Measurements from ENCODE around the gene POU2AF1.
"Not testable (repeated sequence)": the region's sequence is repeated elsewhere in the genome, so short reads cannot be mapped to it uniquely, and the experiment has no call there.

The POU2AF1 gene

DNA sequence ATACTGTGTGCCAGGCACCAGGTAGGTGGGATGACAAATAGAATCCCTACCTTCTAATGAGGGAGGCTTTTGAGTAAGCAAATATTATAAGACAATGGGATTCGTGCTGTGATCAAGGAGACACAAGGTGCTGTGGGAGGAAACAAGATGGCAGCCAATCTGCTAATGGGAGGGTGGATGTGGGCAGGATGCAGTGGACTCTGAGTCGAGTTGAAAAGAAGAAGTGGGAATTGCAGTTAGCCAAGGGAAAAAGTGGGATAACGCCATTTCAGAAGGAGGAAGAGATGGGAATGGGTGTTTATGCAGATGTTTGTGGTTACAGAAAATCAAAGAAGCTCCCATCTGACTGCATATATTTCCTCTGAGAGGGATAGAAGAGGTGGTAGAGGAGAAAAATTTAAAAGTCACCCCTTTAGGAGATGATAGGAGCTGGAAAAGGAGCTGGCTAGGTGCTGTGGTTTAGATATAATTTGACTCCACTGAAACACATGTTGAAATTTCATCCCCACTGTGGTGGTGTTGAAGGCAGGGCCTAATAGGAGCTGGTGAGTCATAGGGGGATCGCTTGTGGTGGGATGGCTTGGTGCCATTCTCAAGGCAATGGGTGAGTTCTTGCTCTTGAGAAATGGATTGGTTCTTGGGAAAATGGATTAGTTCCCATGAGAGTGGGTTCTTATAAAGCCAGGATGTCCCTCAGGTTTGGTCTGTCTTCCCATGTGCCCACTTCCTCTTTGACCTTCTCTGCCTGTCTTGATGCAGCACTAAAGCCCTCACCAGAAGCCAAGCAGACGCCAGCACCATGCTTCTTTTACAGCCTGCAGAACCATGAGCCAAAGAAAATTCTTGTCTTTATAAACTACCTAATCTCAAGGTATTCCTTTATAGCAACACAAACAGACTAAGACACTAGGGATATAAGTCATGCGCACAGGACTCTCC, 30.0 kb upstream of the POU2AF1 start:
- peak; percentile 3 for DNase-seq

GRCh38 chr11:111407652-111408051, 28.6 kb upstream of the POU2AF1 start:
- no peak for DNase-seq

DNA sequence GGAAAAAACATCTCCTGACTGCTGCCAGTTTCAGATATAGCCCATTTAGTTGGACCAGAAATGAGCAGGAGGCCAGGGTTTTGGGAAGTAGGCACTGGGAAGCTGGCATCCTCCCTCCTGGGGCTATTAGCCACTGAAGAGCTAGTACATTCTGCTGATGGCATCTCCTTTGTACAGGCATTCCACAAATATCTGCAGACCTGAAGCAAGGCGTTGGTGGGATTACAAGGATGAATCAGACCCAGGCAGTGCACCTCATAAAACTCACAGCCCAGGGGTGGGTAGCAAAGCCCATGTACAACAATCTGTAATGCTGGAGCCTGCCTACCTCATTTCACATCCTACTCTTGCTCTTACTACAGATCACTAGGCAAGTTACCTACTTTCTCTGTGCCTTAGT, 27.5 kb upstream of the POU2AF1 start:
- no peak for DNase-seq

DNA sequence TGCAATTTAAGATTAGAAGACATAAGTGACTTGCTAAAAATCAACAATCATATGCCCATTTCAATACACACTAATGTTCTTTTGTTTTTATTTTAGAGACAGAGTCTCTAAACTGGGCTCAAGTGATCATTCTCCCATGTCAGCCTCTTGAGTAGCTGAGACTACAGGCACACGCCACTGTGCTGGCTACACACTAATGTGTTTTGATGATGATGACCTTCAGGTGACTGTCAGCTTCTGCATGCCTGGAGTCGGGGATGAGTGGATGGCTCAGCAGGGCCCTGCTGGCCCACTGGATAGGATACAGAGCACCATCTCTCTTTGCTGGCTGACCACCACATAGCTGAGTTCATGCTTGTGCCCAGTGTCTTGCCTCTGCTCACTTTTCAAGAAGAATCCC, 27.0 kb upstream of the POU2AF1 start:
- no peak for DNase-seq

- DNase-seq, result no peak
These were observed 26.5 kb upstream of the POU2AF1 start for GRCh38 chr11:111405551-111405950.

DNA sequence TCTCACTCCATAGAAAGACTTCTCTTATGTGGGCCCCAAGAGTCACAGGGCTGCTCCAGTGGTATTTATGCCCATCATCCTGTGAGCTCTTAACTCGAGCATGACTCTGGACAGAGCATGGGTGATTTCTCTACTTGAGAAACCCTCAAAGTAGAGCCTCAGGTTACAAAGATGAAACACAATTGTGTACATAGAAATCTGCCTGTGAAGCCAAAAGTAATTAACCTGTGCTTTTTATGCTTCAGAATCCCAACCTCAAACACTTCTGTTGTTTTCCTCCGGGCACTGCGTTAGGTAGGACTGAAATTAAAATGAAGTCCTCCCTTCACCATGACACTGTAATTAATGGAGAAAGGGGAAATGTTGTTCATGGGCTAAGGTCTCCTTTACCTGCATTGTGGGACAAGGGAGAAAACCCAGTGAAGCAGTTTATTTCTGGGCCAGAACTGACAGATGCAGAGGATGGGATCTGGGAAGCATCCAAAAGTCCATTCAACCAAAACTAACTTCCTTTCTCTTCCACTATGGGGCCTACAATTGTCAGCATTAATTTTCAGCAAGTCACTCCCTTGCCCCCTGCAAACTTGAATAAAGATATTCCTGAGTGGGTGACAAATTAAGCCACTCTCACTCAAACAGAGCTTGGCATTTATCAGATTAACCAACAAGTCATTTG, 24.1 kb upstream of the POU2AF1 start:
- no peak for DNase-seq

DNA sequence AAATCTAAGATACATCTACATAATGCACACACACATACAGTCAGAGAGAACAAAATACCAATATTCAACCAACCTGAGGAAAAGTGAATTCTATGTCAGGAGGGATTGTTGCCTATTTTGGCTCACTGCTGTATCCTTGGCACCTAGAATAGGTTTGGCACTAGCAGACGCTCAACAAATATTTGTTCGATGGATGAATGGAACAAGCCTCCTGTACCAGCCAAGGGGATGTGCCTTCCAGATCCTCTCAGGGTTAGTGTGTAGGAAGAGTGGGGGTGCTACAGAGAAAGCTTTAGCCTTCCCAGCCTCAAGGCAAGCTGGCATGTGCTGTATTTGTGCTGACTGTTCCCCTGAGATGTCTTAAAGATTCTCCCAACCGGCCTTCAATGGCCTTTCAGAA, 23.3 kb upstream of the POU2AF1 start:
- DNase-seq, result no peak

DNA sequence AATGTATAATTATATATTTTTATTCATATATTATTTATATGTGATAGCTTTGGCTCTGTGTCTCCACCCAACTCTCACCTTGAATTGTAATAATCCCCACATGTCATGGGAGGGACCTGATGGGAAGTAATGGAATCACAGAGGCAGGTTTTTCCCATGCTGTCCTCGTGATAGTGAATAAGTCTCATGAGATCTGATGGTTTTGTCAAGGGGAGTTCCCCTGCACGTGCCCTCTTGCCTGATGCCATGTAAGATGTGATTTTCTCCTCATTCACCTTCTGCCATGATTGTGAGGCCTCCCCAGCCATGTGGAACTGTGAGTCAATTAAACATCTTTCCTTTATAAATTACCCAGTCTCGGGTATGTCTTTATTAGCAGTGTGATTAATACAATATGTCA, 22.9 kb upstream of the POU2AF1 start:
- DNase-seq, result not testable (repeated sequence)

DNA sequence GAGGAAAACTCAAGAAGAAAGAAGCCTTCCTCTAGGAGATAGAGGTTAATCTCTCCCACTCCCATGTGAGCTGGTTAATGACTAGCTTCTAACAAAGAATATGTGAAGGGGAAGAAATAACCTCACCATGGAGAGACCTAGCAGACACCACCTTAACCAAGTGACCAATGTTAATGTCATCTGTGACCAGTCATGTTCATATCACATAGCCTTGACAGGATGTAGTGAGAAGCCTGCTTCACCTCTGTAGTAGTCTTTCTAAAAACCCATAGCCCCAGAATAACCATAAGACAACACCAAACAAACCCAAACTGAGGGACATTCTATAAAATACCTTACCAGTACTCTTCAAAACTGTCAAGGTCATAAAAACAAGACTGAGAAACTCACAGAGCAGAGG, 21.5 kb upstream of the POU2AF1 start:
- no peak for DNase-seq

DNA sequence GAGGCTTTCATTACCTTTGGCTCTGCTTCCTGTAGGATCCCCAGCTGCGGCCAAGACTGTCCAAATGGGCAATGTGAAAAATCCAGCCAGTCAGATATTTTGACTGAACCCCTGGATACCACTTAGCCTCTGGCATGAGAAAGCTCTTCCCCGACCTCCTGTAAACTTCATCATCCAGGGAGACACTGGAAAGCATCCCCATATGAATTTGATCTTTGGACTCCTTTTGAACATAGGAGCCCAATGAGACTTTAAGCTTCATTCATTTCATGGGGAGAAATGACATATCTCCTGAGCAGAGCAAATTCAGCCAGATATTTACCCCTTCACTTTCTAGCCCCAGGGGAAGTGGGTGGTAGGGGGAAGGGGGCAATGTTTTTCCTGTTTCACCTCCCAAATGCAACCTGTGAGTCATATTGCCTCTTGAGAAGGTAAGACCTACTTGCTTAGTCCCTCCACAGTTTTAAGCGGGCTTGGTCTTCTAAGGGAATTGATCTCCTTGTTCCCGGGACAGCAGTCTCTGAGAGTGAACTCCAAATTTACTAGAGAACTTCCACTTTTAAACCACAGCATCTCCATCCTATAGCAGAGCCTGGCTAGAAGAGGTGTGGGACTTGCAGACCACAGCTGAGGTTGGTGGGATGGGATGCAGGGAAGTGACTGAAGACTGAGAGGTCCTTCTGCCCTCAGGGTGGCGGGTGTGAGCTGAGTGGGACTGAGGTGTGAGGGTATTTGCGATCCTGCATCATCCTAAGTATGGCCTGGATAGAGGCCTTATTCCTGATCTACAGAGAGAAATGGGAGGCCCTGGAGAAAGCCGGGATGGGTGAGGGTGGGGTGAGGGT, 20.3 kb upstream of the POU2AF1 start:
- no peak for DNase-seq

DNA sequence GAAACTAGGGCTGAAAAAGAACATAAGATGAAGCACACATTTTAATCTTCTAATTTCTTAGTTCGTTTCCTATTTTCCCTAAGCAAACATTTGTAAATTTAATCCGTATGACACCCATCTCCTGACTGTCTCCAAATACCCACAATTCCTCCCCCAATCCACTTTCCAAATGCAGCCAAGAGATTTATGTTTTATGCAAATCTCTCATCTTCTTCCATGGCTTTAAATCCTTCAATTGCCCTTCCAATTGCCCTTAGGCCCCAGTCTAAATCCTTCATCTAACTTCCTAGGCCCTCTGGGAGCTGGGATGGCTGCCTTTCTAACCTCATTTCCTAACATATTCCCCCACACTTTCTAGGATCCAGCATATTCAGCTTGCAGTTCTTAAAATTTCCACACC, 18.0 kb upstream of the POU2AF1 start:
- no peak for DNase-seq

- DNase-seq, result no peak
These were observed 16.7 kb upstream of the POU2AF1 start for GRCh38 chr11:111395749-111396148.

DNA sequence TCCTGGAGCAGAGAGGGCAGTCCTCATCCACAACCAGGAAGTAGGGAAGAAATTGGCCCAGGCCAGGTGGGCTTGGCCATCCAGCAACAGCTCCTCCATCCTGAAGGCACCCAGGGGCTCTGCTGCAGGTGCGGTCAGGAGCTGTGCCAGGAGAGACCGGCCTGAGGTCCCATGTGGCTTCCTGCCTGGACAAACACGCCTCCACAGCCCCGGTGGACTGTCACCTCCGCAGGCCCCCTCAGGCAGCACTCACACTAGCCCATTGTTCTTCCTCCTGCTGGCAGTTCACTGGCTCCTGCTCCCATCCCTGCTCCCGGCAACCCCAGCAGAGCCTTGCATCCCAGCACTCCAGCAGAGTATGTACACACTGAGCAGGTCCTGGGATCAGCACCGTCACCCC, 16.0 kb upstream of the POU2AF1 start:
- no peak for DNase-seq

- DNase-seq, result not testable (repeated sequence)
These were observed 15.1 kb upstream of the POU2AF1 start for GRCh38 chr11:111394147-111394546.

GRCh38 chr11:111393585-111393984, 14.5 kb upstream of the POU2AF1 start:
- DNase-seq, result no peak

DNA sequence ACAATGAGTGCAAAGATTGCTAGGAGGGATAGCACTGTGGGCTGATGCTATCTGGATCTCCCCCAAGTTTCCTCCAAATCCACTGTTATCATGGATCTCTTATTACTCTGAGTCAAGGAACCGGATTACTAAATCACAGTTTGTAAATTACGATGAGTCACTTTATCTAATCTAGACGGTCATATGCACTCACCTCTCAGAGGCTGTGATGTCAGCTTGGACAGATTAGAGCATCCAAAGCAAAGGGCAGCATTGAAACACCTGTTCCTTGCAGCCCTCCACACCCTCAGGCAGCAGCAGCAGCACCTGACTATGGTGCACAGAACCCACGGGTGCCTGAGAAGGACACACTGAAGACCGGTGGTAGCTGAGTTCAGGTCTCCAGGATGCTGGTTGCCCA, 14.0 kb upstream of the POU2AF1 start:
- DNase-seq, result no peak

DNA sequence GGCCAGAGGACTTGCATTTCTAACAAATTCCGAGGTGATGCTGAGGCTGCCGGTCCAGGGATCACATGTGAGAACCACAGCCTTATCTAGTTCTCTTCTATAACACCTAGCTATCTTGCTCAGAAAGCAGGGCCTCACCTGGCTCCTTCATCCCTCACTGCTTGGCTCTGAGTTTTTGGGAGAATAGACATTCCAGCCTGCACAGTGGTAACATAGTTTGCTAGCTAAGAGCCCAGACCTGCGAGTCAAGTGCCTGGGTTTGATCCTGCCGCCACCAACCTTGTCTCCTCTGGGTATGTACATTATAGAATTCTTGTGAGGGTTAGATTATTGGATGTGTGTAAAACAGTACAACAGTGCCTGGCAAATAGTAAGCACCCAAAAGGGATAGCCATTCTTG, 13.5 kb upstream of the POU2AF1 start:
- DNase-seq, result no peak

GRCh38 chr11:111391328-111392124, 12.5 kb upstream of the POU2AF1 start:
- DNase-seq, result no peak

DNA sequence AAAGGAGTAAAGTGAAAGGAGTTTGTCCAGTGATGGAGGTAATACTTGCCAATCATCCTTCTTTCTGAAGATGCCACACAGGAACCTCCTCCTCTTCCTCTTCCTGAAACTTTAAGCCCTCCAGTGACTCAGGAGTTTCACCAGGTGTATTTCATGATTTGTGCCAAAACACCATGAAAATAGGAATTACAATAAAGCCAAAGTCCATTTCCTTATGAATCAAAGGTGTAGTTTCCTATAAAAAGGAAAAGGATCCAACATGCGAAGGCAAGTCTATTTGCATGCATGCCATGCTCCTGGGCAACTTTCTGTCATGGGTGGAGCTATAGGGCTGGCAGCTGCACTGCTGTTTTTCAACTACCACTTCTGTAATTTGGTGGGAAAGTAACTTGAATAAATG, 9.8 kb upstream of the POU2AF1 start:
- no peak for DNase-seq

DNA sequence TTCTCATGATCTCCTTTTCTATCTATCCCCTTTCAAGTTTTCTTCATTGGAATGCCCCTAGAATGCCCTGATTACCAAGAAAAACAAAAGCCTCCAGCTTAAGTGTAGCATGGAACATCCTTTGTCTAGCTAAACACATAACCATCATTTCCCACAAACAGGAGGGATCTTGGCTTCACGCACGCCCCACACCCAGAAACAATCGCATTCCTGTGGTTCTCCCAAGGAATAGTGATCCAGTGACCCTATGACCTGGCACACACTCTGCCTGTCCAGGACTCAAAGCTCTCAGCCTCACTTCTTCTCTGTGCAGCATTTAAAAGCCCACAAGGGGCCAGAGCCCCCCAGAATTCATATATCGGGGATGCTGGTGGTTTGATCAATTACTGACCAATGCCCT, 9.3 kb upstream of the POU2AF1 start:
- no peak for DNase-seq

- DNase-seq, result no peak
These were observed 8.3 kb upstream of the POU2AF1 start for GRCh38 chr11:111387363-111387762.

DNA sequence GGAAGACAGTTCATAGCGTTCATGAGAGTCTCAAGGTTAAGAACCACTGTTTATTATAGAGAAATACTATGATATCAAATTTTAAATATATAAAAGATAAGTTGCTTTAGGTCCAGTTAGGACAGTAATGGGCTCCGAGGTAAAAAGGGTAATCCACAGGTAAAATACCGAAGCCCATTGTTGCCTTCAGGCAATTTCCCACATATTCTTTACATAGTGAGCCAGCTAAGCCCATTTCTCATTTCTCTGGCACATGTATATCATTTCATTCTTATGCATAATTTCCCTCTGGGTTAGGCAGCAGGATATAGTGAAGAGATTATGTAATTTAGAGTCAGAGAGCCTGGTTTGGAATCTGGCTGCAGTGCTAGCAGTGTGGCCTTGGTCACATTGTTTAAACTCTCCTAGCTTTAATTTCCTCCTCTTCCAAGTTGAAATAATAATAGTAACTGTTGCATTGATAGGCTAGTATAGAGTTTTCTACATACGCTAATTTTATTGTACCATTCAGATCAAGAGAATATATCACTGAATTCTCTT, 7.6 kb upstream of the POU2AF1 start:
- no peak for DNase-seq

Measured in SIG-M5 (cell line).